Osteocyte (in vitro differentiated cells): ENCODE data around the gene DAPK2. TPM values are rescaled to one million over a fixed set of nuclear protein-coding genes. Genes with fewer than 3 reads are reported as not detected.

Experiments
- DNase-seq: peaks from one replicate; pipeline ENCODE4 v3.0.0; 2021; ENCODE audit warnings: mixed read lengths; ENCODE audit not compliant: unreplicated experiment; ENCODE audit errors: extremely low spot score
- H3K27ac Mint-ChIP-seq: one replicate; pipeline ENCODE4 v1.8.0; 2021; ENCODE audit warnings: mild to moderate bottlenecking, mixed read lengths; ENCODE audit not compliant: unreplicated experiment
- H3K27me3 Mint-ChIP-seq: one replicate; pipeline ENCODE4 v1.8.0; 2021; ENCODE audit warnings: mixed read lengths; ENCODE audit not compliant: unreplicated experiment
- H3K36me3 Mint-ChIP-seq: one replicate; pipeline ENCODE4 v1.8.0; 2021; ENCODE audit warnings: mixed read lengths; ENCODE audit not compliant: unreplicated experiment
- H3K4me1 Mint-ChIP-seq: one replicate; pipeline ENCODE4 v1.8.0; 2021; ENCODE audit warnings: mixed read lengths; ENCODE audit not compliant: unreplicated experiment
- H3K4me3 Mint-ChIP-seq: one replicate; pipeline ENCODE4 v1.8.0; 2021; ENCODE audit warnings: mild to moderate bottlenecking, moderate library complexity, mixed read lengths; ENCODE audit not compliant: unreplicated experiment
- H3K9me3 Mint-ChIP-seq: one replicate; pipeline ENCODE4 v1.8.0; 2021; ENCODE audit warnings: mixed read lengths; ENCODE audit not compliant: unreplicated experiment
- CTCF ChIP-seq: fragments of 200-600 bp; sonication (generic); IDR thresholded peaks from 2 replicates; pipeline ENCODE4 v1.5.0; 2021; ENCODE audit warnings: antibody characterized with exemption, mild to moderate bottlenecking, moderate library complexity
- total RNA-seq: library from RNA; stranded (reverse); gene quantifications from 2 replicates; pipeline ENCODE4 v1.2.1, GENCODE V29; 2021

DAPK2 gene
- total RNA-seq, 1 donor from 2014 or later, result 17.6 TPM

- Mint-ChIP-seq H3K4me1 (peaks cover 14% of the 10 kb centered on the region), H3K9me3 (no peaks in the 10 kb centered on the region), H3K4me3 (no peak overlapping the region), H3K27me3 (peaks cover 2% of the 10 kb centered on the region), H3K36me3 (peaks cover 9% of the 10 kb centered on the region), H3K27ac (no peak overlapping the region)
- DNase-seq, result no peak
- no peak for TF ChIP-seq CTCF
Measured at GRCh38 chr15:63931556-63931955, 114.7 kb downstream of the DAPK2 start.

GRCh38 chr15:63930034-63930433 lies 116.3 kb downstream of the DAPK2 start:
- peaks cover 11% of the 10 kb centered on the region for H3K36me3 Mint-ChIP-seq
- H3K27me3 Mint-ChIP-seq, result peaks cover 2% of the 10 kb centered on the region
- H3K4me3 Mint-ChIP-seq, result no peak overlapping the region
- H3K27ac Mint-ChIP-seq, result no peak overlapping the region
- no peak for TF ChIP-seq CTCF
- DNase-seq, result no peak
- no peaks in the 10 kb centered on the region for H3K9me3 Mint-ChIP-seq
- H3K4me1 Mint-ChIP-seq, result peaks cover 15% of the 10 kb centered on the region

GRCh38 chr15:63928185-63928842 lies 118.0 kb downstream of the DAPK2 start:
- Mint-ChIP-seq H3K27ac (no peak overlapping the region), H3K36me3 (peaks cover 14% of the 10 kb centered on the region), H3K4me3 (no peak overlapping the region), H3K4me1 (peaks cover 18% of the 10 kb centered on the region), H3K27me3 (peaks cover 2% of the 10 kb centered on the region), H3K9me3 (no peaks in the 10 kb centered on the region)
- TF ChIP-seq CTCF, result no peak
- no peak for DNase-seq

GRCh38 chr15:63923993-63924950 lies 122.0 kb downstream of the DAPK2 start:
- no peak for DNase-seq
- H3K27me3 Mint-ChIP-seq, result peaks cover 2% of the 10 kb centered on the region
- H3K4me3 Mint-ChIP-seq, result no peak overlapping the region
- peaks cover 55% of the 10 kb centered on the region for H3K4me1 Mint-ChIP-seq
- peak overlapping the region; percentile 54 for H3K27ac Mint-ChIP-seq
- H3K36me3 Mint-ChIP-seq, result peaks cover 12% of the 10 kb centered on the region
- TF ChIP-seq CTCF, result no peak
- no peaks in the 10 kb centered on the region for H3K9me3 Mint-ChIP-seq

GRCh38 chr15:63922916-63923315 lies 123.4 kb downstream of the DAPK2 start:
- Mint-ChIP-seq H3K4me1 (peaks cover 54% of the 10 kb centered on the region), H3K4me3 (no peak overlapping the region), H3K9me3 (no peaks in the 10 kb centered on the region), H3K36me3 (peaks cover 8% of the 10 kb centered on the region), H3K27ac (no peak overlapping the region), H3K27me3 (no peaks in the 10 kb centered on the region)
- no peak for TF ChIP-seq CTCF
- no peak for DNase-seq
